Amniotic stem cell (primary cell): ENCODE data around the gene ADCY3.

Source experiments
- DNase-seq: peaks from one replicate; lab custom pipeline; 2025; lab: John Stamatoyannopoulos, UW

Gene ADCY3

DNA sequence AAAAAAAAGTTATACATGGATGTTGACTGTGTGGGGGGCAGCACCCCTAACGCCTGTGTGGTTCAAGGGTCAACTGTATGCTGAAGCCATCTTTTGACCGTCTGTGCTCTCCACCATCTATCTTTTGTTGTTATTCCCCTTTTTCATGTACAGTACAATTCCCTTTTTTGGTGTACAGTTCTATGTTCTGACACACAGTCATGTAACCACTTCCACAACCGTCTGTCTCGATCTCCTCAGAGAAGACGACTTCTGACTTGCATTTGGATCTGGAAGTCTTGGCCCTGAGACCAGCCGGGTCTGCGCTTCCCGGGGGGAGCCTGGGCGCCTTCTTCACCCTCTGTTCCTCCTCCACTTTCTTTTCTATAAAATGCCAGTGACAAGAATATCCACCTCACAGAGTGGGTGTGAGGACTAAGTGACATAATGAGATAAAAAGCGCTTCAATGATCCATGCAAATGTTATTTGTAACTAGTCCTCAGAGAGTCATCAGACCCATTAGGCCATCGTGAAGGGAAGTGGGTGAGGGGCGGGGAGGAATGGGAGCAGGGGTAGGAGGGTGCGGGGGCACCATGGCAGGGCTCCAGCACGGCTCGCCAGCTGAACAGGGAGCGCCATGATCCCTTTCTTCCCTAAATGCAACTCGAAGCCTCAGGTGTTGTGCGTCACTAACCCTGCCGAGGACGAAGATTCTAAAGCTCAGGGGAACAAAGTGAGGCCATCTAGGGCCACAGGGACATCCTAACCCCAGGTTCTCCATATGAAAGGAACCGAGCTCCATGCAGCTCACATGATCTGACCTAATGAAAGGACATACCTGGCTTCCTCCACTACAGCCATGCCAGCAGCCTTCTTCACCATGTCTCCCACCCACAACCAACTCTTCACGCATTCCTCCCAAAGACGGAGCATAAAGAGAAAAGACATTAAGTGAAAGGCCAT, 16.6 kb downstream of the ADCY3 start:
- no peak for DNase-seq

GRCh38 chr2:24899361-24899910, 20.6 kb downstream of the ADCY3 start:
- no peak for DNase-seq

GRCh38 chr2:24898122-24899109, 21.6 kb downstream of the ADCY3 start:
- DNase-seq: no peak

DNA sequence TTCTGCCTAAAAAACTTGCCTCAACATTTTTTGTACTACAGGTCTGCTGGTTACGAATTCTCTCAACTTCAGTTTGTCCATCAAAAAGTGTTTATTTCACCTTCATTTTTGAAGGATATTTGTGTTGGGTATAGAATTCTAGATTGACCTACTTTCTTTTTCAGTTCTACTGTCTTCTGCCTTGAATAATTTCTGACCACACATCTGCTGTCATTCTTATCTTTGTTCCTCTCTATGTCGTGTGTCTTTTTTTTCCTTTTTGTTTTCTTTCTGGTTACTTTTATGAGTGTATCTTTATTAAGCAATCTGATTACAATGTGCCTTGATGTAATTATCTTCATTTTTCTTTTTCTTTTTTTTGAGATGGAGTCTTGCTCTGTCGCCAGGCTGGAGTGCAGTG, 25.3 kb downstream of the ADCY3 start:
- no peak for DNase-seq

GRCh38 chr2:24893934-24894333, 26.1 kb downstream of the ADCY3 start:
- no peak for DNase-seq

DNA sequence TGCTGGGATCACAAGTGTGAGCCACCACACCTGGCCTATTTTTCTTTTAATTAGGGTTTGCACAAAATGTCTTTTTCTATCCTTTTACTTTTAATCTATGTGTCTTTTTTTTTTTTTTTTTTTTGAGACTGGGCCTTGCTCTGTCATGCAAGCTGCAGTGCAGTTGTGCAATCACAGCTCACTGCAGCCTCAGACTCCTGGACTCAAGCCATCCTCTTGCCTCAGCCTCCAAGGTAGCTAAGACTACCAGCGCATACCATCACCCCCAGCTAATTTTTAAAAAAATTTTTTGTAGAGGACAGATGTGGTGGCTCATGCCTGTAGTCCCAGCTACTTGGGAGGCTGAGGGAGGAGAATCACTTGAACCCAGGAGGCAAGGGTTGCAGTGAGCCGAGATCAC, 27.1 kb downstream of the ADCY3 start:
- no peak for DNase-seq

DNA sequence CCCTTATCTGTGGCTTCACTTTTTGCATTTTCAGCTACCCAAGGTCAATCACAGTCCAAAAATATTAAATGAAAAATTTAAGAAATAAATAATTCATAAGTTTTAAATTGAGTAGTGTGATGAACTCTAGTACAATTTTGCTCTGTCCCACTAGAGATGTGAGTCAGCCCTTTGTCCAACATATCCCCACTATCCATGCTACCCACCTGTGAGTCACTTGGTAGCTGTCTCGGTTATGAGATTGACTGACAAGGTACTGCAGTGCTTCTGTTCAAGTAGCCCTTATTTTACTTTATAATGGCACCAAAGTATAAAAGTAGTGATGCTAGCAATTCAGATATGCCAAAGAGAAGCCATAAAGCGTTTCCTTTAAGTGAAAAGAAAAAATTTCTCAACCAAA, 28.8 kb downstream of the ADCY3 start:
- DNase-seq: no peak

- DNase-seq: no peak
Observed at GRCh38 chr2:24889221-24889620, 30.8 kb downstream of the ADCY3 start.

- no peak for DNase-seq
Observed at GRCh38 chr2:24888177-24888576, 31.9 kb downstream of the ADCY3 start.

DNA sequence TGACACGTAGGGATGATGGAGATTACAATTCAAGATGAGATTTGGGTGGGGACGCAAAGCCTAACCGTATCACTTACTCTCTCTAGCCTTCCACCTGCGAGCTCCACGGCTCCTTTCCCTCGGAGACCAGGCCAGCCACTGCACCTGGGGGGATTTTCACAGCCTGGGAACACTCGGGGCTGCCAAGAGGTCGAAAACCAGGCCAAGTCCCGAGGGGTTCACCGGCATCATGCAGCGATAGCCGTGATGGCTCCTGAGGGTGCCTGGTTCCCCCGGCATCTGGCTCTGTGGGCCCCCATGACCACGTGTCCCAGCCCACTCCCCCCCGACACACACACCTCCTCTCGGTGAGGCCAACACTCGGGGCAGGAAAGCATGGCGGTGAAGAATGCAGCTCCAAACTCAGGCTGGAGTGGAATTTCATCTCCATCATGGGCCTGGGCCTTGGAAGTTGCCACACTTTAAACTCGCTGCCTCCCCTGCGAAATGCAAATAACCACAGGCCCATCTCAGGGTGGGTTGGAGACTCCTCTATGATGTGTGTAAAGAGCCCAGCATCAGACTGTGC, 32.6 kb downstream of the ADCY3 start:
- no peak for DNase-seq

- DNase-seq: no peak
Observed at GRCh38 chr2:24886691-24887304, 33.2 kb downstream of the ADCY3 start.

GRCh38 chr2:24886126-24886501, 33.9 kb downstream of the ADCY3 start:
- DNase-seq: no peak

- no peak for DNase-seq
Observed at GRCh38 chr2:24885221-24886125, 34.6 kb downstream of the ADCY3 start.

GRCh38 chr2:24883946-24884345, 36.1 kb downstream of the ADCY3 start:
- DNase-seq: no peak

DNA sequence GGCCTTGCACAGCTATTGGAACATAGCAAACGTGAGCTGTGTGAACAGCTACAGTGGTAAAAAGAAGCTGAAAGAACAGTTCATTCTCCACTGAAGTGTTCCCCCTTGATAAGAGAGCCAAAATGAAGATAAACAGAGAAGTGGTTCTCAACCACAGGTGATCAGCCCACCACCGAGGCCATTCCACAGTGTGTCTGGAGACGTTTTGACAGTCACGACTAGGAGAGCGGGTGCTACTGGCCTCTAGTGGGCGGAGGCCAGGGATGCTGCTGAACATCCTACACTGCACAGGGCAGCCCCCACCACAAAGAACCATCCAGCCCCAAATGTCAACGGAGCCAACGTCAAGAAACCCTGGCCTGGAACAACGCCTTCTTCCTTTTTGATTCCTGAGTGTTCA, 38.4 kb downstream of the ADCY3 start:
- no peak for DNase-seq

DNA sequence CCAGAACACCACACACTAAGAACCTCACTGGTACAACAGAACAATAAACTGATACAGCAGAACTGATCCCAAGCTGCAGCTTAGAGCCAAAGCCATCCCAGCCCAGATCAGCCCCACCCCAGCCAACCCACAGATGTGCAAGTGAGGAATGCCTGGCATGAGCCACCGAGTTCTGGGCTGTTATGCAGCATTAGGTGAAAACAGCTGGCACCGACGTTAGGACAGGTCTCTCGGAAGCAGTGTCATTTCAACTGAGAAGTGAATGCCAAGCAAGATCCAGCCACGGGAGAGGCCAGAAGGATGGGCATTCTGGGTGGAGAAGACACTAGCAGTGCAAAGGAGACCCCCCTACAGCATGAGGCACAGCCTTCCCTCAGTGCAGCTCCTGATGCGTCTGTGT, 38.9 kb downstream of the ADCY3 start:
- no peak for DNase-seq

- DNase-seq: no peak
Observed at GRCh38 chr2:24878341-24878740, 41.7 kb downstream of the ADCY3 start.

DNA sequence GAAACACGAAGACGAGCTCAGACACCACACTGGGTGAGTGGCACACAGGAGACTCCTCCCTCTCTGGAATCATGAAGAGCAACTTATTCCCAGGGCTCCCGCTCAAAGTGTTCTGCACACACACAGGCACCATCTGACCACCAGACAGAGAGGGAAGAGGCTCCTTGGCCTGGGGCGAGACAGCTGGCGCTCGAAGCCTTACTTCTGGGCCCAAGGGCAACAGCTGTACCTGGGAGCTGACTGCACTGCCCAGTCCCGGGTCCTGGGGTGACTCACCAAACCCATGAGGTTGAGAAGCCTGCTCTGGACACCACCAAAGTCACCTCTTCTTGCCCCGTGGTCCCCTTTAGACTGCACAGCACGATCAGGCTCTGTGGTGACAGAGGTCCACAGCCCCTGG, 42.4 kb downstream of the ADCY3 start:
- no peak for DNase-seq

DNA sequence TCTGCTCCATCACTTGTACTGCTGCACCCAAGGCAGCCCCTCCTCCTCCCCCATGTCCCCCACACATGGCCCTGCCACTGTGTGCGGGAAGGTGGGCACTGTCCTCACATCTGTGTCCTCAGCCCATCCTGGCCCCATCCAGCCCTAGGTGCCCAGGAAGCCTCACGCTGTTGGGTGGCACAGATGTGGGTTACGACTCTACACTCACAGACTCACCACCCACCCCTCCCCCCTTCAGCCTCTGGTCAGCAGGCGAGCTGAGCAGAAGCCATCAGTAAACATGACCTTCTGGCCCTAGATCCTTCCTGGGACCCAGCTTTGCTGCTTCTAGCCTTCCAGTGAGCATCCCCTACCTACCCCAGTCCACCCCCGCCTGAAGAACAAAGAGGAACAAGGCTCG, 43.0 kb downstream of the ADCY3 start:
- no peak for DNase-seq

DNA sequence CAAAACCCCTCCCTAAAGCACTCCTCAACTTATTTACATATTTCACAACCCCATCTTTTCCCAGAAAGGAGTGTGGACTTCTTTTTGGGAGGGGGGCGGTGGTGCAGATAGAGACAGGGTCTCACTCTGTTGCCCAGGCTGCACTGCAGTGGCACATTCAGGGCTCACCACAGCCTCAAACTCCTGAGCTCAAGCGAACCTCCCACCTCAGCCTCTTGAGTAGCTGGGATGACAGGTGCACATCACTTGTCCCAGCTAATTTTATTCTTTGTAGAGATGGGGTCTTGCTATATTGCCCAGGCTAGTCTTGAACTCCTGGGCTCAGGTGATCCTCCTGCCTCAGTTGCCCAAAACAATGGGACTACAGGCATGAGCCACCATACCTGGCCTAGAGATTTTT, 44.1 kb downstream of the ADCY3 start:
- no peak for DNase-seq

DNA sequence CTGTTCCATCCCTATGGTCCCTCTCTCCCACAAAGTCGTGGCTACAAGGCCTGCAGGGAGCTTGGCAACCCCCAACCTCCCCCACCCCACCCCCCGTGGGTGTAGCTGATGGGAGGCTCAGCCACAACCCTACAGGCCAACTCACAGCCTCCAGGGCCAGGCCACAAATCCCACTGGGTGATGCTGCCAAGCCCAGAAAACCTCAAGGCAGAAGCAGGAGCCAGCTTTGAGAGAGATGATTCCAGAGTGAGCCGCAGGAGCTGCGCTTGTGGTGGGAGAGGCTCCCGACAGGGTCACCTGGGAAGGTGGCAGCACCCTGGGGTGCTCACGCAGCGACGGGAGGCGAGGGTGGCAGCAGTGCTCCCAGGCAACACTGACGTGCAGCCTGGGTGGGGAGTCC, 44.8 kb downstream of the ADCY3 start:
- no peak for DNase-seq
